Fibroblast of lung (primary cell): ENCODE results near the gene PRKCSH. TPM values are rescaled to one million over a fixed set of nuclear protein-coding genes. Genes with fewer than 3 reads are reported as not detected.
"Not testable (repeated sequence)": the region's sequence is repeated elsewhere in the genome, so short reads cannot be mapped to it uniquely, and the experiment has no call there.

Source experiments
- DNase-seq, 2 donors: peaks; one replicate each; pipeline versions ENCODE4 v3.0.0 to v3.0.0-alpha.2; 2010; ENCODE audit warnings: low read depth in 2 of 2
- H2AFZ ChIP-seq: 2 replicates; pipeline ENCODE4 v1.5.1; 2012; ENCODE audit warnings: low read length, control low read depth, inconsistent platforms
- H3K27ac ChIP-seq: 2 replicates; pipeline ENCODE4 v1.5.1; 2011; ENCODE audit warnings: low read length, control low read depth; ENCODE audit not compliant: insufficient read depth
- H3K27me3 ChIP-seq: 2 replicates; pipeline ENCODE4 v1.5.1; 2011; ENCODE audit warnings: mild to moderate bottlenecking, low read length; ENCODE audit not compliant: control insufficient read depth, insufficient read depth
- H3K36me3 ChIP-seq: 2 replicates; pipeline ENCODE4 v1.5.1; 2011; ENCODE audit warnings: low read length; ENCODE audit not compliant: control insufficient read depth, insufficient read depth
- H3K4me1 ChIP-seq: 2 replicates; pipeline ENCODE4 v1.5.1; 2011; ENCODE audit warnings: low read length; ENCODE audit not compliant: control insufficient read depth, insufficient read depth; ENCODE audit errors: extremely low read depth
- H3K4me2 ChIP-seq: 2 replicates; pipeline ENCODE4 v1.5.1; 2011; ENCODE audit warnings: low read length, control low read depth; ENCODE audit not compliant: insufficient read depth; ENCODE audit errors: extremely low read depth
- H3K4me3 ChIP-seq, 4 experiments: fragments of 200-600 bp in 1 of 4; sonication (generic) in 1 of 4; replicated peaks in 1 of 4; 2 replicates each; pipeline ENCODE4 v1.5.1; 2011 to 2016; ENCODE audit warnings: low read length in 4 of 4, low read depth in 3 of 4, mild to moderate bottlenecking in 3 of 4, control low read depth in 2 of 4, inconsistent platforms in 1 of 4, mixed read lengths in 1 of 4; ENCODE audit not compliant: insufficient read depth in 1 of 4; ENCODE audit errors: control extremely low read depth in 1 of 4
- H3K79me2 ChIP-seq: 2 replicates; pipeline ENCODE4 v1.5.1; 2012; ENCODE audit warnings: mild to moderate bottlenecking, low read length, inconsistent platforms; ENCODE audit not compliant: control insufficient read depth, insufficient read depth
- H3K9ac ChIP-seq: 2 replicates; pipeline ENCODE4 v1.5.1; 2011; ENCODE audit warnings: mild to moderate bottlenecking, low read length, control low read depth; ENCODE audit not compliant: insufficient read depth
- H3K9me3 ChIP-seq: 2 replicates; pipeline ENCODE4 v1.5.1; 2012; ENCODE audit warnings: low read depth, low read length; ENCODE audit not compliant: control insufficient read depth, insufficient read depth
- H4K20me1 ChIP-seq: 2 replicates; pipeline ENCODE4 v1.5.1; 2011; ENCODE audit warnings: low read length; ENCODE audit not compliant: control insufficient read depth, insufficient read depth; ENCODE audit errors: extremely low read depth
- EZH2 ChIP-seq: IDR thresholded peaks from 2 replicates; pipeline ENCODE4 v1.5.1; 2012; ENCODE audit warnings: low read length, control low read depth, mild to moderate bottlenecking; ENCODE audit errors: missing control alignments
- polyA plus RNA-seq, 2 donors: library from polyadenylated mRNA; depleted of rRNA in 1 of 2; stranded (reverse) in 1 of 2; unstranded in 1 of 2; fragments of >200 nt; gene quantifications; 2 replicates each; pipeline ENCODE4 v1.2.1, GENCODE V29; 2011 to 2012; ENCODE audit warnings: missing spikeins in 1 of 2
- total RNA-seq: library from RNA; depleted of rRNA; stranded (reverse); fragments of >200 nt; gene quantifications from 2 replicates; pipeline ENCODE4 v1.2.1, GENCODE V29; 2014
- TF ChIP-seq, protein P1 (sequence below), 2 donors: IDR thresholded peaks in 1 of 2; conservative IDR thresholded peaks in 1 of 2; 1 replicate in 1 of 2; 2 replicates in 1 of 2; pipeline ENCODE4 v1.5.1; 2011 to 2012; ENCODE audit warnings: low read length in 2 of 2, control low read depth in 1 of 2, inconsistent platforms in 1 of 2, low read depth in 1 of 2, mild to moderate bottlenecking in 1 of 2

The PRKCSH gene
- total and polyA plus RNA-seq, 2 donors (not counting 1 experiment from before 2014, with no cell fraction given), result 117 to 134 TPM

DNA sequence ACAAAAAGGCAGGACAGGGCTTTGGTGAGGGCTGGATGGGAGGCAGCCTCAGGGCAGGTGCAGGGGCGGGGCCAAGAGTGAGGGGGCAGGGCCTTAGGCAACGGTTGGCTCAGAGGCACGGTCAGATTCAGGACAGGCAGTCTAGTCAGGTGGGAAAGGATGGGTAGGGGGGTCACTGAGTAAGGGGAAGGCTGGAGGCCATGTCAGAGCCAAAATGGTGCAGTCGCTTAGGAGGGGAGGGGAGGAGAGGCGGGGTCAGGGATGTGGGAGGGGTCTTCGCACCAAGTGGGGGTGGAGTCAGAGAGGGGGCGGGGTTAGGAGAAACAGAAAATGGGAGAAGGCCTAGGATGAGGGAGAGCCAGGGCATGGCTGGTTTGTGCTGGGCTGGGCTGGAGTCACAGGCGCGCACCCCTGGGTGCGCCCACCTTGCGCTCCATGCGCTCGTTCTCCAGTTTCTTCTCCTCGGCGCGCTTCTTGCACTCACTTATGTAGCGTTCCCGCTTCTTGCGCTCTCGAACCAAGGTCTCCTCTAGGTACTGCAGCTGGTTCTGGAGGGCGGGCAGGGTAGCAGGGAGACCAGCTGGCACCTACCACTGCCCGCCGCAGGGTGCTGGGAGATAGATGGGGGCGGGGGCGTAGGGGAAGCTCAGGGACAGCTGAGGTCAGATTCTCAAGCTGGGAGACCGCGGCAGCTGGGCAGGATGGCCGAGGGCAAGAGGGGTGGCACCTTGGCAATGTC is 9.5 kb upstream of the PRKCSH start:
- DNase-seq, result no peak
- Histone ChIP-seq H3K27ac (no peak overlapping the region), H3K9me3 (no peaks in the 10 kb centered on the region), H3K4me3 (no peak overlapping the region), H3K4me2 (no peak overlapping the region), H3K79me2 (no peaks in the 10 kb centered on the region), H4K20me1 (no peaks in the 10 kb centered on the region), H2AFZ (no peak overlapping the region), H3K36me3 (no peaks in the 10 kb centered on the region), H3K9ac (no peak overlapping the region), H3K4me1 (no peaks in the 10 kb centered on the region), H3K27me3 (peaks cover 9% of the 10 kb centered on the region)
- TF ChIP-seq, protein P1, sequence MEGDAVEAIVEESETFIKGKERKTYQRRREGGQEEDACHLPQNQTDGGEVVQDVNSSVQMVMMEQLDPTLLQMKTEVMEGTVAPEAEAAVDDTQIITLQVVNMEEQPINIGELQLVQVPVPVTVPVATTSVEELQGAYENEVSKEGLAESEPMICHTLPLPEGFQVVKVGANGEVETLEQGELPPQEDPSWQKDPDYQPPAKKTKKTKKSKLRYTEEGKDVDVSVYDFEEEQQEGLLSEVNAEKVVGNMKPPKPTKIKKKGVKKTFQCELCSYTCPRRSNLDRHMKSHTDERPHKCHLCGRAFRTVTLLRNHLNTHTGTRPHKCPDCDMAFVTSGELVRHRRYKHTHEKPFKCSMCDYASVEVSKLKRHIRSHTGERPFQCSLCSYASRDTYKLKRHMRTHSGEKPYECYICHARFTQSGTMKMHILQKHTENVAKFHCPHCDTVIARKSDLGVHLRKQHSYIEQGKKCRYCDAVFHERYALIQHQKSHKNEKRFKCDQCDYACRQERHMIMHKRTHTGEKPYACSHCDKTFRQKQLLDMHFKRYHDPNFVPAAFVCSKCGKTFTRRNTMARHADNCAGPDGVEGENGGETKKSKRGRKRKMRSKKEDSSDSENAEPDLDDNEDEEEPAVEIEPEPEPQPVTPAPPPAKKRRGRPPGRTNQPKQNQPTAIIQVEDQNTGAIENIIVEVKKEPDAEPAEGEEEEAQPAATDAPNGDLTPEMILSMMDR (conservative IDR thresholded peaks at IDR 0.05 in 1 of 2, IDR thresholded peaks at IDR 0.05 in 1 of 2; ENCODE audit: low read depth in 1 of 2, low read length in 2 of 2), result no peak
- no peak for TF ChIP-seq EZH2

DNA sequence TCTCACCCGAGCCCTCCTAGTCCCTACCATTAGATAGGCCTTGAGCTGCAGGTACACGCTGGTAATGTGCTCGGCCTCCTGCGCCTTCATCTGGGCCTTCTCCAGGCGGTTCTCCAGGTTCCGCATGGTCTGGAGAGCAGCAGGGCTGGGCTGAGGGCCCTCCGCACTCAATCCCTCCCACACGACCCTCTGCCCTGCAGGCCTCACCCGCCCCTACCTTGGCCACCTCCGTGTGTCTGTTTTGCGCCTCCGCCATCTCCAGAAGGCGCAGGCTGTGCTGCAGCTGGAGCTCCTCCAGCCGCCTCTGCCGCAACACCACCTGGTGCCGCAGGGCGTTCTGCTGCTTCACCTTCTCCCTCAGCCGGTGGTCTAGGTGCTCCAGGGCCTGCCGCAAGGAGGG is 8.8 kb upstream of the PRKCSH start:
- Histone ChIP-seq H3K4me1 (no peaks in the 10 kb centered on the region), H3K27ac (no peak overlapping the region), H3K79me2 (no peaks in the 10 kb centered on the region), H3K4me3 (no peak overlapping the region), H3K36me3 (no peaks in the 10 kb centered on the region), H3K27me3 (peaks cover 9% of the 10 kb centered on the region), H4K20me1 (no peaks in the 10 kb centered on the region), H3K9me3 (no peaks in the 10 kb centered on the region), H3K4me2 (no peak overlapping the region), H3K9ac (no peak overlapping the region), H2AFZ (no peak overlapping the region)
- DNase-seq, result no peak
- no peak for TF ChIP-seq EZH2
- TF ChIP-seq, protein P1 (conservative IDR thresholded peaks at IDR 0.05 in 1 of 2, IDR thresholded peaks at IDR 0.05 in 1 of 2; ENCODE audit: low read depth in 1 of 2, low read length in 2 of 2), result no peak

DNA sequence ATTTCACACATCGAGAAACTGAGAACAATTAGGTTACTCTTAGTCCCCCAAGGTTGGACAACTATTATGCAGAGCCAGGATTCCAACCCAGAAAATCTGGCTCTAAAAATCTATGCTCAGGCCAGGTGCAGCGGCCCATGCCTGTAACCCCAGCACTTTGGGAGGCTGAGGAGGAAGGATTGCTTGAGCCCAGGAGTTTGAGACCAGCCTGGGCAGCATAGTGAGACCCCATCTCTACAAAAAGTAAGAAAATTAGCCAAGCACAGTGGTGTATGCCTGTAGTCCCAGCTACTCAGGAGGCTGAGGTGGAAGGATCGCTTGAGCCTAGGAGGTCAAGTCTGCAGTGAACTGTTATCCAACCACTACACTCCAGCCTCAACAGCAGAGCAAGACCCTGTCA is 1.9 kb upstream of the PRKCSH start:
- H3K36me3 ChIP-seq, DNase-seq, H2AFZ ChIP-seq, H4K20me1 ChIP-seq, H3K27ac ChIP-seq, H3K4me3 ChIP-seq, H3K9ac ChIP-seq, H3K4me1 ChIP-seq, H3K27me3 ChIP-seq, H3K4me2 ChIP-seq, H3K9me3 ChIP-seq: not testable (repeated sequence)
- peaks cover 18% of the 10 kb centered on the region for H3K79me2 ChIP-seq
